Cardiac muscle cell (in vitro differentiated cells and primary cell): ENCODE data around the gene KCNMA1. TPM values are rescaled to one million over a fixed set of nuclear protein-coding genes. Genes with fewer than 3 reads are reported as not detected.

Source experiments
- DNase-seq, 2 donors: peaks; one replicate each; pipeline versions ENCODE4 v3.0.0 to v3.0.0-alpha.2; 2010 to 2017; ENCODE audit warnings: low read depth in 1 of 2, low spot score in 1 of 2
- H3K27ac ChIP-seq: fragments of 200-600 bp; sonication (generic); 2 replicates; pipeline ENCODE4 v1.5.1; 2016
- H3K27me3 ChIP-seq: fragments of 200-600 bp; sonication (generic); 2 replicates; pipeline ENCODE4 v1.6.0; 2016; ENCODE audit warnings: control low read depth
- H3K36me3 ChIP-seq: fragments of 200-600 bp; sonication (generic); 2 replicates; pipeline ENCODE4 v1.5.1; 2016; ENCODE audit warnings: control low read depth
- H3K4me1 ChIP-seq: fragments of 200-600 bp; sonication (generic); 2 replicates; pipeline ENCODE4 v1.8.1; 2017; ENCODE audit warnings: low read depth, mild to moderate bottlenecking, mixed run types
- H3K4me3 ChIP-seq: fragments of 200-600 bp; sonication (generic); 2 replicates; pipeline ENCODE4 v1.5.1; 2016; ENCODE audit warnings: mild to moderate bottlenecking
- H3K9me3 ChIP-seq: fragments of 200-600 bp; sonication (generic); 2 replicates; pipeline ENCODE4 v1.5.1; 2017; ENCODE audit warnings: low read depth, mild to moderate bottlenecking, control low read depth
- polyA plus RNA-seq: library from polyadenylated mRNA; unstranded; fragments of >200 nt; fragmentation: Nextera tagmentation; extraction: Ambion mirVana; gene quantifications from 2 replicates; pipeline ENCODE4 v1.2.1, GENCODE V29; 2016
- total RNA-seq: library from RNA; depleted of rRNA; stranded (reverse); fragments of >200 nt; gene quantifications from 2 replicates; pipeline ENCODE4 v1.2.3, GENCODE V29; 2016
- TF ChIP-seq, protein P1 (sequence below): IDR thresholded peaks from 2 replicates; pipeline ENCODE4 v1.5.1; 2012; ENCODE audit warnings: low read depth, mild to moderate bottlenecking, low read length

KCNMA1 gene
- total and polyA plus RNA-seq, 2 experiments from 2014 or later, result 1.8 to 1.9 TPM

DNA sequence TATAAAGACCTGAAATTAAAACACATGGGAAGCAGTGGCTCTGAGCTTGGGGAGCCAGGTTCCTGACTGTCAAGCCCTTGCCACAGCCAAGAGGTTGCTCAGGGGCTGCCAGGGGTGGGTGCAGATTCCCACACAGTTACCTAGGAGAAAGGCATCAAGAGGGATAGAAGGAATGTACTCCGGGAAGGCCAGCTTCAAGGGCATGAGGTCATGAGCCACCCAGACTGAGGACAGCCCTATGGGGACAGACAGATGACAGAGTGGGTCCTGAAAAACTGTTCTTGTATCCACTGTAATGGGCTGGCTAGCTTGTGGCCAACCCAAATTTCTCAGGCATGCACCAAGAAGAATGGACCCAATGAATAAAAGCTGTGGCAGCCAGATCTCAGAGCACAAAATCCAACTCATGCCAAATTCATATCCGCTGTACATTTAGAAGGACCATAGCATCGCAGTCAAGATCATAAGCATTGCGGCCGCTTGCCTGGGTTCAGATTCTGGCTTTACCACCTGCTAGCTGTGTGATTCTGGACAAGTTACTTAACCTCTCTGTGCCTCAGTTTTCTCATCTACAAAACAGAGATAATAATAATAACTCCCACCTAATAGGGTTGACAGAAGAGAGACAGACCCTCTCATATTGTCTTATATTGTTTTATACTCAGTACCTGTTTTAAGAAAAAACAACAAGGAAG, 44.9 kb upstream of the KCNMA1 start:
- no peaks in the 10 kb centered on the region for H3K9me3 ChIP-seq
- DNase-seq, result no peak
- H3K36me3 ChIP-seq, result no peaks in the 10 kb centered on the region
- no peak overlapping the region for H3K4me3 ChIP-seq
- no peak overlapping the region for H3K27ac ChIP-seq
- TF ChIP-seq, protein P1, sequence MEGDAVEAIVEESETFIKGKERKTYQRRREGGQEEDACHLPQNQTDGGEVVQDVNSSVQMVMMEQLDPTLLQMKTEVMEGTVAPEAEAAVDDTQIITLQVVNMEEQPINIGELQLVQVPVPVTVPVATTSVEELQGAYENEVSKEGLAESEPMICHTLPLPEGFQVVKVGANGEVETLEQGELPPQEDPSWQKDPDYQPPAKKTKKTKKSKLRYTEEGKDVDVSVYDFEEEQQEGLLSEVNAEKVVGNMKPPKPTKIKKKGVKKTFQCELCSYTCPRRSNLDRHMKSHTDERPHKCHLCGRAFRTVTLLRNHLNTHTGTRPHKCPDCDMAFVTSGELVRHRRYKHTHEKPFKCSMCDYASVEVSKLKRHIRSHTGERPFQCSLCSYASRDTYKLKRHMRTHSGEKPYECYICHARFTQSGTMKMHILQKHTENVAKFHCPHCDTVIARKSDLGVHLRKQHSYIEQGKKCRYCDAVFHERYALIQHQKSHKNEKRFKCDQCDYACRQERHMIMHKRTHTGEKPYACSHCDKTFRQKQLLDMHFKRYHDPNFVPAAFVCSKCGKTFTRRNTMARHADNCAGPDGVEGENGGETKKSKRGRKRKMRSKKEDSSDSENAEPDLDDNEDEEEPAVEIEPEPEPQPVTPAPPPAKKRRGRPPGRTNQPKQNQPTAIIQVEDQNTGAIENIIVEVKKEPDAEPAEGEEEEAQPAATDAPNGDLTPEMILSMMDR, result no peak
- H3K4me1 ChIP-seq, result no peaks in the 10 kb centered on the region
- H3K27me3 ChIP-seq, result no peaks in the 10 kb centered on the region

DNA sequence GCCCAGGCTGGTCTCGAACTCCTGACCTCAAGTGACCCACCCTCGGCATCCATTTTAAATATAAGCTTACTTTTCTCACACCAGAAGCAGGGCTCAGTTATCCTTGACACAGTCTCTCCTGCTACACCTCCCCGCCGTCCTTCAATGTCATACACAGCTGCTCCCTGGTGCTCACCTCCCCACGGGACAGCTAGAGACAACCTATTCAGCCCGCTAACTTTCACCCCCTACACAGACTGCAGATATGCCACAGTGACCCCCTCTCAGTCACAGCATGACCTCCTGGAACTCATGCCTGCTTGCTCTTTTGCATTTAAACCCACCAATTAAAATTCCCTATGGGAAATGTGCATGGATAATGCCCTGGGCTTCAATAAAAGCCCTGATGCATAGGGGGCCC, 44.2 kb upstream of the KCNMA1 start:
- Histone ChIP-seq H3K4me3 (no peak overlapping the region), H3K27ac (no peak overlapping the region), H3K27me3 (no peaks in the 10 kb centered on the region), H3K36me3 (no peaks in the 10 kb centered on the region), H3K9me3 (no peaks in the 10 kb centered on the region), H3K4me1 (no peaks in the 10 kb centered on the region)
- no peak for DNase-seq
- TF ChIP-seq, protein P1, result no peak

DNA sequence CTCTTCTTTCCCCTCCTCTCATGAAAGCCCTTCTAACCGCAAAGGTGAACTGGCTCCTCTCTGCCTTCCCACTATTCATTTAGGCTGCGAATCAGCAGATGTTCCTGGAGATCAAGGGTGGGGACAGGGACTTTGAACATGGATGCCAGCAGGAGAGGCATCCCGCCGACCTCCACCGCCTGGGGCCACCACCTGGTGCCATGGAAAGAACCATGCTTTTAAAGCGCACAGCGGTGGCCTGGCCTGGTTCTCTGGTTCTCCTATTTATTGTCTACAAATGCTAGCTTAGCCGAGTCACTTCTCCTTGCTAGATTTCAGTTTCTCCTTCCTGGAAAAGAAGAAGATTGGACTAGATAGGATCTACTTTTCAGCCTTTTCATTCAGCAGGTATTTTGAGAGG, 43.2 kb upstream of the KCNMA1 start:
- TF ChIP-seq, protein P1, result no peak
- Histone ChIP-seq H3K4me3 (no peak overlapping the region), H3K4me1 (no peaks in the 10 kb centered on the region), H3K36me3 (no peaks in the 10 kb centered on the region), H3K27me3 (no peaks in the 10 kb centered on the region), H3K27ac (no peak overlapping the region), H3K9me3 (no peaks in the 10 kb centered on the region)
- no peak for DNase-seq

DNA sequence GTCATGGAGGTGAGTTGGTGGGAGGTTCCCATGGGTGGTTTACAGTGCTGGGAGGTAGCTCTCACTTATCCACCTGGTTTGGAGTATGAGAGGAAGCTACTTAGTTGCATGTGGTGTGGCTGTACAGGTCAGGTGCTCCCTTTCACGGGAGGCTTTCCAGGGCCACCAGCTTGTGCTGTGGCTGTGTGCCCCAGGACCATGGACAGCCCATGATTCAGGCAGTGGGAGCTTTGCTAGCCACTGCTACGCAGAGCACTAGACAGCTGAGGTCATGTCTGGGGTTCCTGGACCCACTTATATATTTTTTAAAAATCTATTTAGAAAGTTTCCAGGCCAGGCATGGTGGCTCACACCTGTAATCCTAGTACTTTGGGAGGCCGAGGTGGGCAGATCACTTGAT, 42.5 kb upstream of the KCNMA1 start:
- no peaks in the 10 kb centered on the region for H3K9me3 ChIP-seq
- no peaks in the 10 kb centered on the region for H3K27me3 ChIP-seq
- H3K4me3 ChIP-seq, result no peak overlapping the region
- no peaks in the 10 kb centered on the region for H3K4me1 ChIP-seq
- TF ChIP-seq, protein P1, result no peak
- H3K36me3 ChIP-seq, result no peaks in the 10 kb centered on the region
- no peak overlapping the region for H3K27ac ChIP-seq
- no peak for DNase-seq

DNA sequence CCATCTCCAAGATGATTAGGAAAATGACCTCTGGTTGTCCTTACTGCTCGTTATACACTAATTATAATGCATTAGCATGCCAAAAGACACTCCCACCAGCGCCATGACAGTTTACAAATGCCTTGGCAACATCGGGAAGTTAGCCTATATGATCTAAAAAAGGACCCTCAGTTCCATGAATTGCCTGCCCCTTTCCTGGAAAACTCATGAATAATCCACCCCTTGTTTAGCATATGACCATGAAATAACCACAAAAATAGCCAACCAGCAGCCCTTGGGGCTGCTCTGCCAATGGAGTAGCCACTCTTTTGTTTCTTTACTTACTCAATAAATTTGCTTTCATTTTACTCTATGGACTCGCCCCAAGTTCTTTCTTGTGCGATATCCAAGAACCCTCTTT, 41.6 kb upstream of the KCNMA1 start:
- no peaks in the 10 kb centered on the region for H3K36me3 ChIP-seq
- TF ChIP-seq, protein P1, result no peak
- DNase-seq, result no peak

More for the DNA sequence above, 41.6 kb upstream of the KCNMA1 start:
- Histone ChIP-seq H3K4me1 (no peaks in the 10 kb centered on the region), H3K27ac (no peak overlapping the region), H3K4me3 (no peak overlapping the region), H3K27me3 (no peaks in the 10 kb centered on the region), H3K9me3 (no peaks in the 10 kb centered on the region)
